HG03095 (cell line): ENCODE data around the gene SPOP.
A peak's percentile ranks its signal among the peaks of the same experiment; 100 is the strongest.
"Not testable (repeated sequence)": the region's sequence is repeated elsewhere in the genome, so short reads cannot be mapped to it uniquely, and the experiment has no call there.

Experiments
- ATAC-seq: cut with Tn5 transposase; IDR thresholded peaks from one replicate; pipeline ENCODE4 v1.9.1; 2021; ENCODE audit warnings: moderate library complexity; ENCODE audit not compliant: unreplicated experiment

Gene SPOP

GRCh38 chr17:49696233-49696761 lies 18.4 kb upstream of the SPOP start:
- peak; percentile 59 for ATAC-seq

DNA sequence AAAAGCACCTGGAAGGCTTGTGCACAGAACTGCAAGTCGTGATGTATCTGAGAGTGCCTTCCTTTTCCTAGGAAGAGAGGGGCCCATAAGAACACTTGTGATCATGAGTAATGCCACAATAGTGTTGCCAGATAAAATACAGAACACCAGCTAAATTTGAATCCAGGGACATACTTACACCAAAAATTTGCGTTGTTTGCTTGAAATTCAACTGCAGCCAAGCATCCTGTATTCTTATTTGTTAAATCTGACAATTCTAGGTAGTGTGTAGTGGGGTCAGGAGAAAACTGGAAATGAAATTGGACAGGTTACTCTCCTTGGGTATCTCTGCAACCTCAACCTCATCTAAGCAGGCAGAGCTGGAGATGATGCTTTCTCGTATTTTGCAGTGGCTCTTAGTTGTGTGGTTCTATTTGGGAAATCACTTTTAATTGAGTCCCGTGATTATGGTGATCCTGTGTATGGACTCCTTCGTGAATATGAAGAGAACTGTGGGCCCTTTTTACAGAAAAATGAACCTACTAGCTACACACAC lies 17.9 kb upstream of the SPOP start:
- no peak for ATAC-seq

DNA sequence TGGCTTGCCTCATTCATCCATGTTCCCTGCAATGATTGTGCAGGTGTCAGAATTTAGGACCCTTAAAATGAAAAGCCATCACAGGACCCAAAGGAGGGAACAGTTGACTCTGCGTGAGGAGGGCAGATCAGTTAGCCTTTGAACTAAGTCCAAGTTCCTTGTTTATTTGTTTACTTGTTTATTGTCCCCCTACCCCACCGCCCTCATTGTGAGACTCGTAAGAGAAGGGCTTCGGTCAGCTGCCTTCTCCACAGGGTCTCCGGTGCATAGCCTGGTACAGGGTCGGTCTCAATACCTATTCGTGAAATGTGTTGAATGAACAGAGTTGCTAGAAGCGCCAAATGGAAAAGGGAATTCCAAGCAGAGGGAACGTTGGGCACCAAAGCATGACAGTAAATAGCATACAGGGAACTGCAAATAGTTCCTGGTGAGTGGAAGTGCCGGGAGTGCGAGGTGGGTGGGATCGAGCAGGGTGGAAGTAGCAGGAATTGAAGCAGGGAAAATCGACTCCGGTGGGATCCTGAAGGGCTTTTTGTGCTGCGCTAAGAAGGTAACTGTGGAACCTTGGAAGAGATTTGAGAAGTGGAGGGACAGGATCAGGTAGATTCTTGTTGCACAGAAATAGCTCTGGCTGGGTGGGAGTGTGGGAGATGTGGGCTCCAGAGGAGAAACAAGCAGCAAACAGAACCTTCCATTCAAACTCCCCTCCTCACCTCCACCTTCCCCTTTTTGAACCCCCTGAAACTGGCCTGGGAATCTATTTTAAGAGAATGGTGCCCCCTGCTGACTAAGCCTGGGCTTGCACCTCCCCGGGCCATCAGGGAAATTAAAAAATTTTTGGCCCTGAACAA lies 17.2 kb upstream of the SPOP start:
- no peak for ATAC-seq

- ATAC-seq: no peak
Observed at GRCh38 chr17:49692751-49693150, 14.9 kb upstream of the SPOP start.

DNA sequence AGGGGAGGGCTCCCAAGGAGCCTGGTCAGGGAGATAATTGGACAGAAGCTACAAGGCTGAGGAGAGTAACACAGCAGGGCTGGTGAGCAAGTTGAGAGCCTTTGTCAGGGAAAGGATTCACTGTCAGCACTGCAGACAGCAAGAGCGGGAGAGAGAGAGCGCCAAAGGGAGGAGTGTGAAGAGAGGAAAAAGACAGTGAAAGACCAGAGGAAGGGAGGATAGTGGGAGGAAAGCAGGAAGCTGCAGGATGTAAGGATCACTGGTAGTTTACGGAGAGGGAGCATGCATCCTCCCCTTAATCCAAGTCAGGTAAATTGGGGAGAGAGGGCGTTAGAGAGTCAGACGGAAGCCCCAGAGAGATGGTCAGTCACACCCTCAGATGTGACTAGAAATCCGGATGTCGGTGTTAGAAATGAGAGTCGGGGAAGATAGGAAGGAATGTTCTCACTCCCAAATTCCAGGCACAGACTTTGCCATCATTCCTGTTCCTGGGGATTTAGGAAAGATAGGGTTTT lies 13.8 kb upstream of the SPOP start:
- ATAC-seq: no peak

- ATAC-seq: no peak
Observed at GRCh38 chr17:49691086-49691676, 13.3 kb upstream of the SPOP start.

GRCh38 chr17:49690256-49690655 lies 12.4 kb upstream of the SPOP start:
- ATAC-seq: no peak

GRCh38 chr17:49688848-49689247 lies 11.0 kb upstream of the SPOP start:
- ATAC-seq: no peak

DNA sequence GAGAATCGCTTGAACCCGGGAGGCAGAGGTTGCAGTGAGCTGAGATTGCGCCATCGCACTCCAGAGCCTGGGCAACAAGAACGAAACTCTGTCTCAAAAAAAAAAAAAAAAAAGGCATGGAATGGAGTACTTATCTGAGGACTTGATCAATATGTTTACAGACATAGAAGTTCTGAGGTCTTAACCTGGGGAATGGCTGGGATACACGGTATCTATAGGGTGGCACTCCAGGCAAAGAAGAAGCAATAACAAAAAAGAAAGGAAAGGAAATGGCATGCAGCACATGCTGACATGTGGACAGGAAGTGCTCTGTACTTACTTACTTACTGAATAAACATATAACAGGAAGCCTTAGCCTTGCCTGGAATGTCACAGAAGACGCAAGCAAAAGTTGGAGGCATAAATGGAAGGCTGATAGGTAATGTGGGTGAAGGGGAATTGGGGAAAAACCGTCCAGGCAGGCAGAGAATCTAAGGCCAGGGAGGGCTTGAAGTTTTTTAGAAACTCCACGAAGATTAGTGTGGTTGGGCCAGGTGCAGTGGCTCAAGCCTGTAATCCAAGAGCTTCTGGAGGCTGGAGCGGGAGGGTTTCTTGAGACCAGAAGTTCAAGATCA lies 10.1 kb upstream of the SPOP start:
- no peak for ATAC-seq

GRCh38 chr17:49681106-49681979 lies 3.4 kb upstream of the SPOP start:
- no peak for ATAC-seq

DNA sequence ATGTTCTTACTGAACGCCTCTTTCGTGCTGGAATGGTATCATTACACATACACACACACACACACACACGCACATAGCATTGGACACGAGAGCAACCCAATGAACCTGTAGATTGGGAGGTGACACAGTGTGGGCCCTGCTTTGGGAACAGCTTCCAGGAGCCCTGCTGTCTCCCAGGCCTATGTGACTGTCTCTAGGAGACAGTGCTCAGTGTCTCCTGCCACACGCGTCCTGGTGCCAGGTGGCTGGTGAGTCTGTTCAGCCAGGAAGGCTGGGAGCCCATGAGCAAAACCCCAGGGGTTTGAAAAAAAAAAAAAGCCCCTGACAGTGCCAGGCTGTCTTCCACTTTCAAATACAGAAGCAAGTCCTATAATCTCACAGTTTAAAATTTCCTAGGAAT lies 2.4 kb upstream of the SPOP start:
- ATAC-seq: no peak

GRCh38 chr17:49677134-49677932 lies 564 bp downstream of the SPOP start:
- ATAC-seq: no peak

DNA sequence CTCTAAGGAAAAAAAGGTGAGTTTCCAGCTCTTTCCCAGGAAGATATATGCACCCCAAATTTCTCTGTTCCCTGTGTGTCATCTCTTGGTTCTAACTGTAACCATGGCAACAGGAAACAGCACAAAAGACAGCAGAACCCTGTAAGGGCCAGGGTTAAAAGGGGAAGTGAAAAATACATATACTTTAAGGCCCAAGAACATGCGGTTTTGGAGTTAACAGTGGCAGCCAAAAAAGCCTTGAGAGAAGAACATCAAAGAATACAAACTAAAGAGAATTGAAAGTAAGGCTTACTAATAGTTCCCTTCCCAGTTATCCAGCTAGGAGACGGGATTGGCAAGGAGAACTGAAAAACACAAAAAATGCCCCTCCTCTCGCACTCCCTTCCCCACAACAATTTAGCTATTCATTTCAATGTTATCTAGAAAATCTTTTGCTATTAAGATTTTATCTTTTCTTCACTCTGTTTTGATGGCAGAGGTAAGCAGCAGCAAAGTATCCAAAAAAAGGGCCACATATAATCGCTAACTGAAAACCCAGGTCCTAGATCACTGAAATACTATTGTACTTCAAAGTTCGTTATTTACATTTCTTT lies 1.5 kb downstream of the SPOP start:
- ATAC-seq: peak; percentile 57

DNA sequence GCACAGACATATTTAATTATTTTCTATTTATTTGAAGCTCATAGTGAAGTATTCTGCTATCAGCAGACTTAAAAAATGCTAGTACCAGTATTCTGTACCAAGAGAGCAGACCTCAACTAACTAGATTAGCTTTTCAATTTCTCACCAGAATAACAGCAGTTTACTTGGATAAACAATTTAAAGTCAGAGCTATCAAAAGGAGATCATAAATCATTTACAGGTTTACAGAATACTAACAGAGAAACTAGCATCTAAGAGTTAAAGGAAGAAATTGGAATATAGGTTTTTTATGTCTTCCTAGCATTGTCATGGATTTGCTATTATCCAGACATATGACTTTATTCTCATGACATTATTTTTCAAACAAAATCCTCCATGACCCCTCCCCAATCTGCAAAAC lies 3.4 kb downstream of the SPOP start:
- ATAC-seq: no peak

GRCh38 chr17:49673679-49674078 lies 4.2 kb downstream of the SPOP start:
- ATAC-seq: not testable (repeated sequence)

DNA sequence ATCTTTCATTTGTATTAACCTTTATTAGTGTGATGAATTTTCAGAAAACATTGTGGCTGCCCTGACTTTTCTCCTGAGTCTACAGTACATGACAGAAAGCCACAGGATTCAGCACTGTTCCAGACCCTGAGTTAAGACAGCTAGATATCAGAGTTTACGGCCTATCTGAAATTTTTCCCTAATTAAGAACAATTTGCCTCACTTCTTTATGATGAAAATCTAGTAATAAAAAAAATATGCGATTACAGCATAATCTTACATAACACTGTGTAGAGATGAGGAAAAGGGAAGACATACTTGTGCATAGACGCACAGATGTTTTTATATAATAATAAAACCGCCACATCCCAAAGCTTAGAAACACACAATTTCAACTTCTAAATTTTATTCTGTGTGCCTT lies 7.3 kb downstream of the SPOP start:
- ATAC-seq: no peak

GRCh38 chr17:49670002-49670401 lies 7.9 kb downstream of the SPOP start:
- no peak for ATAC-seq

GRCh38 chr17:49667854-49668253 lies 10.0 kb downstream of the SPOP start:
- no peak for ATAC-seq

DNA sequence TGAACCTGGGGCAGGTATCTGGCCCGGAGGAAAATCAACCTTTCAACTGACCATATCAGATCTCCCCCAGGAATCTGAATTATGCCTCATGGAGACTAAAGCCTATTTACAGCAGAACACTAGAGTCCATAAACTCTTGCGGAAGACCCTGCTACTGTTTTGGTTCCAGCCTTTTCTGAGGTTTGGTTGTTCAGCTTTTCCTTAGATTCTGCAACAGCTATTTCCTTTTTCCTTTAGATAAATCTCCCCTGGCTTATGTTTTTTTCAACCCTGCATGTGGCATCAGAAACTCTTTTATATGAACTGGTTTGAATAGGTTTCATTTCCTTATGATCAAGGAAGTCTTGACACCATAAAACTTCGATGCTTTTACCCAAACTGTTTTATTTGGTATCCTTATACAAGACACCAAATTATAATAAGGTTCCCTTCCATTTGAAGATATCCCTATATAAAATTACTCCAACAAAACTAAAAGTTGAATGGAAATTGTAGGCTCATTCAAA lies 13.1 kb downstream of the SPOP start:
- ATAC-seq: no peak
